HepG2 (cell line): ENCODE data around the gene ISOC2. TPM values are rescaled to one million over a fixed set of nuclear protein-coding genes. Genes with fewer than 3 reads are reported as not detected.

ENCODE experiments used
- EP300 ChIP-seq, 3 experiments: sonication (generic) in 1 of 3; formaldehyde crosslinking in 1 of 3; IDR thresholded peaks; 2 replicates each; pipeline versions ENCODE4 v1.5.1 to v1.6.1; 2011 to 2020; ENCODE audit warnings: low read depth in 2 of 3, low read length in 2 of 3, borderline replicate concordance in 1 of 3, improper control_type of control experiment in 1 of 3, mild to moderate bottlenecking in 1 of 3, missing genetic modification reagents in 1 of 3, moderate library complexity in 1 of 3
- GTF3A ChIP-seq: sonication (generic); formaldehyde crosslinking; conservative IDR thresholded peaks from 2 replicates; pipeline ENCODE4 v1.4.0; 2020; ENCODE audit warnings: mild to moderate bottlenecking, missing genetic modification reagents
- HOXA3 ChIP-seq: sonication (generic); formaldehyde crosslinking; IDR thresholded peaks from 2 replicates; pipeline ENCODE4 v1.5.0; 2020; ENCODE audit warnings: missing genetic modification reagents
- HOXA5 ChIP-seq: sonication (generic); formaldehyde crosslinking; IDR thresholded peaks from 2 replicates; pipeline ENCODE4 v1.4.0; 2020; ENCODE audit warnings: missing genetic modification reagents
- POLR2G ChIP-seq: fragments of 200-400 bp; formaldehyde crosslinking; IDR thresholded peaks from 2 replicates; pipeline ENCODE4 v1.6.1; 2018; ENCODE audit warnings: mild to moderate bottlenecking, low read depth, low read length, moderate library complexity
- SIN3A ChIP-seq: IDR thresholded peaks from 2 replicates; pipeline ENCODE4 v1.6.1; 2011; ENCODE audit warnings: low read depth, mild to moderate bottlenecking, control low read depth, low read length, borderline replicate concordance
- ZNF232 ChIP-seq: sonication (generic); formaldehyde crosslinking; IDR thresholded peaks from 2 replicates; pipeline ENCODE4 v1.4.0; 2020; ENCODE audit warnings: missing genetic modification reagents, borderline replicate concordance
- ZNF263 ChIP-seq: sonication (generic); formaldehyde crosslinking; IDR thresholded peaks from 2 replicates; pipeline ENCODE4 v1.4.0; 2020; ENCODE audit warnings: missing genetic modification reagents
- ZNF629 ChIP-seq: sonication (generic); formaldehyde crosslinking; conservative IDR thresholded peaks from 2 replicates; pipeline ENCODE4 v1.5.0; 2020; ENCODE audit warnings: missing genetic modification reagents
- ZNF660 ChIP-seq: sonication (generic); formaldehyde crosslinking; IDR thresholded peaks from 2 replicates; pipeline ENCODE4 v1.5.1; 2020; ENCODE audit warnings: mild to moderate bottlenecking, low read depth, missing genetic modification reagents, borderline replicate concordance
- ZNF788 ChIP-seq: sonication (generic); formaldehyde crosslinking; IDR thresholded peaks from 2 replicates; pipeline ENCODE4 v1.5.0; 2020; ENCODE audit warnings: mild to moderate bottlenecking, missing genetic modification reagents, borderline replicate concordance
- polyA plus RNA-seq, 8 experiments: library from polyadenylated mRNA; depleted of rRNA in 3 of 8; stranded (reverse) in 7 of 8; unstranded in 1 of 8; fragments of >200 nt; fragmentation: Illumina TruSeq in 4 of 8; extraction: Trizol in 4 of 8; gene quantifications; 2 replicates each; pipeline versions ENCODE4 v1.2.1 to v1.2.3, GENCODE V29; 2011 to 2016; ENCODE audit warnings: low read depth in 4 of 8, missing spikeins in 1 of 8, mixed read lengths in 1 of 8; ENCODE audit not compliant: insufficient read depth in 1 of 8
- total RNA-seq, 5 experiments: library from RNA; depleted of rRNA; stranded (reverse); fragments of >200 nt; fragmentation: Illumina TruSeq; extraction: Trizol; gene quantifications; 2 replicates each; pipeline ENCODE4 v1.2.3, GENCODE V29; 2016; ENCODE audit warnings: low read depth in 1 of 5
- TF ChIP-seq, protein P1 (sequence below): sonication (generic); formaldehyde crosslinking; IDR thresholded peaks from 2 replicates; pipeline ENCODE4 v1.5.0; 2020; ENCODE audit warnings: mild to moderate bottlenecking, missing genetic modification reagents, borderline replicate concordance
- TF ChIP-seq, protein P2 (sequence below): IDR thresholded peaks from 2 replicates; pipeline ENCODE4 v1.6.1; 2016; ENCODE audit warnings: low read depth, missing genetic modification reagents, missing compliant biosample characterization

The ISOC2 gene
- total and polyA plus RNA-seq, 2 of the 13 experiments (the other 11 are each of a cell fraction or from before 2014, with no cell fraction given), result 76.8 to 105 TPM

DNA sequence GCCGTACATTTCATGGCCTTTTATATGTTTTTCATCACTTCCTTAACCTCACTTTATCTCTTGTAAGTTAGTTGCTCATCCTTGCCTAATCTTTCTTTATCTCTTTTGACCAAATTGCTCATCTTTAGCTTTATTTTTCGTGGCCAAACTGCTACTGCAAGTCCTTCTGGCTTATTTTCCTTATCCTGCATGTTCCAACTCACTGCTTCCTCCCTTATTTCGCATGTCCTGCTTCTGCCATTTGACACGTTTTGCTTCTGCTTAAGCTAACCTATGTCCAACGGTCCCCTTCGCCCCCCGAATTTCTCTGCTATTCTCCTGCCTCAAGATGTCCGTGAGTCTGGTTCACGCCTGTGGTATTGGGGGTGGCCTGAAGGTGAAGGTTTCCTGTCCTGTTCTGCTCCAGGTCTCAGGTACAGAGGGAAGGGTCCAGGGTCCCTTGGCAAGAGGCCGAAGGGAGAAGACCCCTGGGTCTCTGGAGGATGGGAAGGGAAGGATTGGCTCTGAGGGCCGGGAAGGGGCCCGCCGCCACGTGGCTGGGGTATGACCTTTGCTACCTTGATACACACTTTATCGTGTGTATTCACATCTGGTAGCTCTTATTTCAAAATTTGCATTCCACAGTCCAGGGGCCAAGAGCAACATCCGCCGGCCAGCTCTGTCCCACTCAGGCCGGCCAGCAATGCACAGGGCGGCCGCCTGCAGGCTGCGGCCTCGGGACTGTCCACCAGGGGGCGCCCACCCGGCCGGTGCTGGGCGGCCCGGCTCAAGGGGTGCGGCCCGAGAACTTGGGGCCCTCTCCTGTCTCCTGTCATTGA, 6.0 kb upstream of the ISOC2 start (continued):
- no peak for TF ChIP-seq POLR2G
- peak in 1 of 2 experiments; percentile 12; a peak in 1 of 4 replicates for TF ChIP-seq EP300 (IDR thresholded peaks at IDR 0.05; ENCODE audit: low read depth in 2 of 2, low read length in 2 of 2)
- no peak; the same call in 1 of the 2 replicates for TF ChIP-seq EP300 (CRISPR knock-in tag; IDR thresholded peaks at IDR 0.05; ENCODE audit: borderline replicate concordance)
- TF ChIP-seq HOXA3, result peak; percentile 57; the same call in 1 of the 2 replicates
- TF ChIP-seq SIN3A, result no peak
- TF ChIP-seq ZNF788 (CRISPR knock-in tag), result peak; percentile 59; the same call in 1 of the 2 replicates
- peak; percentile 60 for TF ChIP-seq ZNF629 (CRISPR knock-in tag)
- TF ChIP-seq ZNF232, result no peak
- TF ChIP-seq, protein P1, sequence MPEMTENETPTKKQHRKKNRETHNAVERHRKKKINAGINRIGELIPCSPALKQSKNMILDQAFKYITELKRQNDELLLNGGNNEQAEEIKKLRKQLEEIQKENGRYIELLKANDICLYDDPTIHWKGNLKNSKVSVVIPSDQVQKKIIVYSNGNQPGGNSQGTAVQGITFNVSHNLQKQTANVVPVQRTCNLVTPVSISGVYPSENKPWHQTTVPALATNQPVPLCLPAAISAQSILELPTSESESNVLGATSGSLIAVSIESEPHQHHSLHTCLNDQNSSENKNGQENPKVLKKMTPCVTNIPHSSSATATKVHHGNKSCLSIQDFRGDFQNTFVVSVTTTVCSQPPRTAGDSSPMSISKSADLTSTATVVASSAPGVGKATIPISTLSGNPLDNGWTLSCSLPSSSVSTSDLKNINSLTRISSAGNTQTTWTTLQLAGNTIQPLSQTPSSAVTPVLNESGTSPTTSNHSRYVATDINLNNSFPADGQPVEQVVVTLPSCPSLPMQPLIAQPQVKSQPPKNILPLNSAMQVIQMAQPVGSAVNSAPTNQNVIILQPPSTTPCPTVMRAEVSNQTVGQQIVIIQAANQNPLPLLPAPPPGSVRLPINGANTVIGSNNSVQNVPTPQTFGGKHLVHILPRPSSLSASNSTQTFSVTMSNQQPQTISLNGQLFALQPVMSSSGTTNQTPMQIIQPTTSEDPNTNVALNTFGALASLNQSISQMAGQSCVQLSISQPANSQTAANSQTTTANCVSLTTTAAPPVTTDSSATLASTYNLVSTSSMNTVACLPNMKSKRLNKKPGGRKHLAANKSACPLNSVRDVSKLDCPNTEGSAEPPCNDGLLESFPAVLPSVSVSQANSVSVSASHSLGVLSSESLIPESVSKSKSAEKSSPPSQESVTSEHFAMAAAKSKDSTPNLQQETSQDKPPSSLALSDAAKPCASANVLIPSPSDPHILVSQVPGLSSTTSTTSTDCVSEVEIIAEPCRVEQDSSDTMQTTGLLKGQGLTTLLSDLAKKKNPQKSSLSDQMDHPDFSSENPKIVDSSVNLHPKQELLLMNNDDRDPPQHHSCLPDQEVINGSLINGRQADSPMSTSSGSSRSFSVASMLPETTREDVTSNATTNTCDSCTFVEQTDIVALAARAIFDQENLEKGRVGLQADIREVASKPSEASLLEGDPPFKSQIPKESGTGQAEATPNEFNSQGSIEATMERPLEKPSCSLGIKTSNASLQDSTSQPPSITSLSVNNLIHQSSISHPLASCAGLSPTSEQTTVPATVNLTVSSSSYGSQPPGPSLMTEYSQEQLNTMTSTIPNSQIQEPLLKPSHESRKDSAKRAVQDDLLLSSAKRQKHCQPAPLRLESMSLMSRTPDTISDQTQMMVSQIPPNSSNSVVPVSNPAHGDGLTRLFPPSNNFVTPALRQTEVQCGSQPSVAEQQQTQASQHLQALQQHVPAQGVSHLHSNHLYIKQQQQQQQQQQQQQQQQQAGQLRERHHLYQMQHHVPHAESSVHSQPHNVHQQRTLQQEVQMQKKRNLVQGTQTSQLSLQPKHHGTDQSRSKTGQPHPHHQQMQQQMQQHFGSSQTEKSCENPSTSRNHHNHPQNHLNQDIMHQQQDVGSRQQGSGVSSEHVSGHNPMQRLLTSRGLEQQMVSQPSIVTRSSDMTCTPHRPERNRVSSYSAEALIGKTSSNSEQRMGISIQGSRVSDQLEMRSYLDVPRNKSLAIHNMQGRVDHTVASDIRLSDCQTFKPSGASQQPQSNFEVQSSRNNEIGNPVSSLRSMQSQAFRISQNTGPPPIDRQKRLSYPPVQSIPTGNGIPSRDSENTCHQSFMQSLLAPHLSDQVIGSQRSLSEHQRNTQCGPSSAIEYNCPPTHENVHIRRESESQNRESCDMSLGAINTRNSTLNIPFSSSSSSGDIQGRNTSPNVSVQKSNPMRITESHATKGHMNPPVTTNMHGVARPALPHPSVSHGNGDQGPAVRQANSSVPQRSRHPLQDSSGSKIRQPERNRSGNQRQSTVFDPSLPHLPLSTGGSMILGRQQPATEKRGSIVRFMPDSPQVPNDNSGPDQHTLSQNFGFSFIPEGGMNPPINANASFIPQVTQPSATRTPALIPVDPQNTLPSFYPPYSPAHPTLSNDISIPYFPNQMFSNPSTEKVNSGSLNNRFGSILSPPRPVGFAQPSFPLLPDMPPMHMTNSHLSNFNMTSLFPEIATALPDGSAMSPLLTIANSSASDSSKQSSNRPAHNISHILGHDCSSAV, result no peak
- 0 out of 2 replicates have a peak, but pooled peaks have one; percentile 33 for TF ChIP-seq HOXA5 (CRISPR knock-in tag)
- no peak for TF ChIP-seq ZNF660 (CRISPR knock-in tag)
- TF ChIP-seq GTF3A (CRISPR knock-in tag), result no peak
- no peak for TF ChIP-seq ZNF263
- TF ChIP-seq, protein P2, sequence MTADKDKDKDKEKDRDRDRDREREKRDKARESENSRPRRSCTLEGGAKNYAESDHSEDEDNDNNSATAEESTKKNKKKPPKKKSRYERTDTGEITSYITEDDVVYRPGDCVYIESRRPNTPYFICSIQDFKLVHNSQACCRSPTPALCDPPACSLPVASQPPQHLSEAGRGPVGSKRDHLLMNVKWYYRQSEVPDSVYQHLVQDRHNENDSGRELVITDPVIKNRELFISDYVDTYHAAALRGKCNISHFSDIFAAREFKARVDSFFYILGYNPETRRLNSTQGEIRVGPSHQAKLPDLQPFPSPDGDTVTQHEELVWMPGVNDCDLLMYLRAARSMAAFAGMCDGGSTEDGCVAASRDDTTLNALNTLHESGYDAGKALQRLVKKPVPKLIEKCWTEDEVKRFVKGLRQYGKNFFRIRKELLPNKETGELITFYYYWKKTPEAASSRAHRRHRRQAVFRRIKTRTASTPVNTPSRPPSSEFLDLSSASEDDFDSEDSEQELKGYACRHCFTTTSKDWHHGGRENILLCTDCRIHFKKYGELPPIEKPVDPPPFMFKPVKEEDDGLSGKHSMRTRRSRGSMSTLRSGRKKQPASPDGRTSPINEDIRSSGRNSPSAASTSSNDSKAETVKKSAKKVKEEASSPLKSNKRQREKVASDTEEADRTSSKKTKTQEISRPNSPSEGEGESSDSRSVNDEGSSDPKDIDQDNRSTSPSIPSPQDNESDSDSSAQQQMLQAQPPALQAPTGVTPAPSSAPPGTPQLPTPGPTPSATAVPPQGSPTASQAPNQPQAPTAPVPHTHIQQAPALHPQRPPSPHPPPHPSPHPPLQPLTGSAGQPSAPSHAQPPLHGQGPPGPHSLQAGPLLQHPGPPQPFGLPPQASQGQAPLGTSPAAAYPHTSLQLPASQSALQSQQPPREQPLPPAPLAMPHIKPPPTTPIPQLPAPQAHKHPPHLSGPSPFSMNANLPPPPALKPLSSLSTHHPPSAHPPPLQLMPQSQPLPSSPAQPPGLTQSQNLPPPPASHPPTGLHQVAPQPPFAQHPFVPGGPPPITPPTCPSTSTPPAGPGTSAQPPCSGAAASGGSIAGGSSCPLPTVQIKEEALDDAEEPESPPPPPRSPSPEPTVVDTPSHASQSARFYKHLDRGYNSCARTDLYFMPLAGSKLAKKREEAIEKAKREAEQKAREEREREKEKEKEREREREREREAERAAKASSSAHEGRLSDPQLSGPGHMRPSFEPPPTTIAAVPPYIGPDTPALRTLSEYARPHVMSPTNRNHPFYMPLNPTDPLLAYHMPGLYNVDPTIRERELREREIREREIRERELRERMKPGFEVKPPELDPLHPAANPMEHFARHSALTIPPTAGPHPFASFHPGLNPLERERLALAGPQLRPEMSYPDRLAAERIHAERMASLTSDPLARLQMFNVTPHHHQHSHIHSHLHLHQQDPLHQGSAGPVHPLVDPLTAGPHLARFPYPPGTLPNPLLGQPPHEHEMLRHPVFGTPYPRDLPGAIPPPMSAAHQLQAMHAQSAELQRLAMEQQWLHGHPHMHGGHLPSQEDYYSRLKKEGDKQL, result no peak
